IMR-90 (cell line): Measurements from ENCODE around the gene C11orf65. TPM values are rescaled to one million over a fixed set of nuclear protein-coding genes. Genes with fewer than 3 reads are reported as not detected.

ENCODE experiments used
- ATAC-seq: fragments of 200-7000 bp; cut with Tn5 transposase; 2 replicates; pipeline ENCODE4 v1.9.1; 2020; ENCODE audit warnings: low read depth, mild to moderate bottlenecking, moderate library complexity
- BruUV-seq: library from RNA; stranded (reverse); fragments of 400-500 nt; replicated peaks from 2 replicates; lab custom pipeline; 2021; lab: Mats Ljungman, UMichigan
- CTCF ChIA-PET: fragments of 300-600 bp; formaldehyde crosslinking; extraction: SDS; loops from one replicate; lab custom pipeline; 2021; ENCODE audit warnings: antibody characterized with exemption; lab: Yijun Ruan, JAX
- POLR2A ChIA-PET: fragments of 300-600 bp; sonication (Branson Sonifier 250); formaldehyde crosslinking; loops from one replicate; lab custom pipeline; 2022; ENCODE audit warnings: antibody characterized with exemption; ENCODE audit not compliant: unreplicated experiment; lab: Charles Lee
- DNase-seq: peaks from one replicate; pipeline ENCODE4 v3.0.0; 2013
- H2AFZ ChIP-seq: replicated peaks from 2 replicates; pipeline ENCODE3; 2013; ENCODE audit warnings: low read length, mild to moderate bottlenecking; ENCODE audit not compliant: poor library complexity
- H2AK5ac ChIP-seq: 2 replicates; pipeline ENCODE4 v1.6.1; 2013; ENCODE audit warnings: low read depth, low read length, inconsistent platforms
- H2AK9ac ChIP-seq: replicated peaks from 2 replicates; pipeline ENCODE3; 2013; ENCODE audit warnings: mild to moderate bottlenecking, low read depth, low read length, moderate library complexity; ENCODE audit not compliant: poor library complexity
- H2BK120ac ChIP-seq: 2 replicates; pipeline ENCODE4 v1.6.1; 2013; ENCODE audit warnings: low read depth, low read length, inconsistent platforms
- H2BK15ac ChIP-seq: 3 replicates; pipeline ENCODE4 v1.6.1; 2013; ENCODE audit warnings: low read depth, low read length, inconsistent platforms
- H2BK20ac ChIP-seq: 2 replicates; pipeline ENCODE4 v1.6.1; 2013; ENCODE audit warnings: low read depth, mild to moderate bottlenecking, inconsistent platforms, low read length, moderate library complexity
- H2BK5ac ChIP-seq: 2 replicates; pipeline ENCODE4 v1.6.1; 2013; ENCODE audit warnings: mild to moderate bottlenecking, low read depth, low read length, inconsistent platforms; ENCODE audit not compliant: poor library complexity, severe bottlenecking
- H3K14ac ChIP-seq: replicated peaks from 2 replicates; pipeline ENCODE4 v1.6.1; 2013; ENCODE audit warnings: low read depth, low read length, inconsistent platforms
- H3K18ac ChIP-seq: 2 replicates; pipeline ENCODE4 v1.6.1; 2013; ENCODE audit warnings: low read depth, low read length, control low read depth
- H3K23ac ChIP-seq: 2 replicates; pipeline ENCODE4 v1.6.1; 2013; ENCODE audit warnings: low read depth, low read length, inconsistent platforms
- H3K27ac ChIP-seq: 2 replicates; pipeline ENCODE4 v1.5.1; 2013; ENCODE audit warnings: mild to moderate bottlenecking, control low read depth, low read length; ENCODE audit not compliant: insufficient read depth
- H3K27me3 ChIP-seq: 2 replicates; pipeline ENCODE4 v1.6.1; 2013; ENCODE audit warnings: low read length; ENCODE audit not compliant: control insufficient read depth, insufficient read depth
- H3K36me3 ChIP-seq: 2 replicates; pipeline ENCODE4 v1.6.1; 2013; ENCODE audit warnings: low read length, mixed read lengths; ENCODE audit not compliant: control insufficient read depth, insufficient read depth
- H3K4ac ChIP-seq: 2 replicates; pipeline ENCODE4 v1.6.1; 2013; ENCODE audit warnings: low read depth, low read length, inconsistent platforms
- H3K4me1 ChIP-seq: 2 replicates; pipeline ENCODE4 v1.6.1; 2013; ENCODE audit warnings: low read length, mixed read lengths; ENCODE audit not compliant: control insufficient read depth, insufficient read depth
- H3K4me2 ChIP-seq: 2 replicates; pipeline ENCODE4 v1.6.1; 2013; ENCODE audit warnings: low read depth, mild to moderate bottlenecking, control low read depth, low read length, moderate library complexity
- H3K4me3 ChIP-seq: 2 replicates; pipeline ENCODE4 v1.5.1; 2013; ENCODE audit warnings: low read depth, mild to moderate bottlenecking, control low read depth, low read length, moderate library complexity; ENCODE audit not compliant: insufficient read depth
- H3K56ac ChIP-seq: 2 replicates; pipeline ENCODE4 v1.6.1; 2013; ENCODE audit warnings: low read length, inconsistent platforms; ENCODE audit not compliant: insufficient read depth; ENCODE audit errors: extremely low read depth
- H3K79me1 ChIP-seq, 2 experiments: 2 replicates each; pipeline ENCODE4 v1.6.1; 2013; ENCODE audit warnings: low read length in 2 of 2, inconsistent platforms in 1 of 2, low read depth in 1 of 2
- H3K9ac ChIP-seq: 2 replicates; pipeline ENCODE4 v1.6.1; 2013; ENCODE audit warnings: low read depth, low read length, control low read depth
- H3K9me1 ChIP-seq: 2 replicates; pipeline ENCODE4 v1.6.1; 2013; ENCODE audit warnings: low read length, inconsistent platforms; ENCODE audit not compliant: insufficient read depth
- H3K9me3 ChIP-seq: 2 replicates; pipeline ENCODE4 v1.6.1; 2013; ENCODE audit warnings: low read length; ENCODE audit not compliant: control insufficient read depth, insufficient read depth
- H4K20me1 ChIP-seq: 2 replicates; pipeline ENCODE4 v1.6.1; 2013; ENCODE audit warnings: low read length, inconsistent platforms; ENCODE audit not compliant: insufficient read depth
- H4K5ac ChIP-seq: 2 replicates; pipeline ENCODE4 v1.6.1; 2013; ENCODE audit warnings: mild to moderate bottlenecking, low read depth, low read length, control low read depth
- H4K8ac ChIP-seq, 2 experiments: 2 replicates each; pipeline ENCODE4 v1.6.1; 2013; ENCODE audit warnings: low read depth in 2 of 2, low read length in 2 of 2, control low read depth in 1 of 2, inconsistent platforms in 1 of 2
- H4K91ac ChIP-seq: 2 replicates; pipeline ENCODE4 v1.6.1; 2013; ENCODE audit warnings: low read depth, low read length, inconsistent platforms; ENCODE audit not compliant: insufficient read depth
- CEBPB ChIP-seq: IDR thresholded peaks from 2 replicates; pipeline ENCODE4 v1.6.1; 2012; ENCODE audit warnings: low read depth, low read length, improper control_type of control experiment
- FOS ChIP-seq: fragments of 150-350 bp; IDR thresholded peaks from 2 replicates; pipeline ENCODE4 v1.6.1; 2016; ENCODE audit warnings: low read depth, low read length
- MAFK ChIP-seq: IDR thresholded peaks from 2 replicates; pipeline ENCODE4 v1.6.1; 2012; ENCODE audit warnings: low read depth, low read length, improper control_type of control experiment
- MAZ ChIP-seq: IDR thresholded peaks from 2 replicates; pipeline ENCODE4 v1.6.1; 2012; ENCODE audit warnings: low read depth, mild to moderate bottlenecking, low read length, improper control_type of control experiment, moderate library complexity, borderline replicate concordance
- MXI1 ChIP-seq: IDR thresholded peaks from 2 replicates; pipeline ENCODE4 v1.6.1; 2012; ENCODE audit warnings: low read depth, mild to moderate bottlenecking, low read length, moderate library complexity, borderline replicate concordance
- NFE2L2 ChIP-seq: fragments of 150-350 bp; IDR thresholded peaks from 2 replicates; pipeline ENCODE4 v1.6.1; 2016; ENCODE audit warnings: low read depth, mild to moderate bottlenecking, low read length
- POLR2A ChIP-seq: IDR thresholded peaks from 2 replicates; pipeline ENCODE4 v1.6.1; 2012; ENCODE audit warnings: mild to moderate bottlenecking, low read depth, low read length
- RCOR1 ChIP-seq: IDR thresholded peaks from 2 replicates; pipeline ENCODE4 v1.6.1; 2012; ENCODE audit warnings: mild to moderate bottlenecking, low read length, improper control_type of control experiment; ENCODE audit not compliant: insufficient replicate concordance
- RFX5 ChIP-seq: IDR thresholded peaks from 2 replicates; pipeline ENCODE4 v1.8.0; 2012; ENCODE audit warnings: low read depth, mild to moderate bottlenecking, low read length, moderate library complexity
- SMC3 ChIP-seq: fragments of 150-350 bp; IDR thresholded peaks from 2 replicates; pipeline ENCODE4 v1.6.1; 2016; ENCODE audit warnings: low read depth, mild to moderate bottlenecking, antibody characterized with exemption, low read length, moderate library complexity
- WGBS, 2 experiments: methylation state at CpG; one replicate each; pipeline versions ENCODE4 v1.1.5 to v1.1.7; 2013; ENCODE audit warnings: missing lambda C conversion rate in 2 of 2; ENCODE audit not compliant: insufficient read length in 1 of 2; ENCODE audit errors: extremely low coverage in 2 of 2; 5-methylcytosine and 5-hydroxymethylcytosine counted together
- dilution Hi-C: fragments of 300-500 bp; cut with HindIII; formaldehyde crosslinking; loops from one replicate; pipeline ENCODE4 v1.14.3; 2018; ENCODE audit warnings: low sequenced_read_pairs; ENCODE audit not compliant: unreplicated experiment
- in situ Hi-C: fragments of 300-500 bp; cut with MboI; formaldehyde crosslinking; loops from 3 replicates; pipeline ENCODE4 v1.14.3; 2019; ENCODE audit warnings: low sequenced_read_pairs, inconsistent platforms, mixed read lengths
- intact Hi-C: fragments of 100-400 bp; cut with micrococcal nuclease; formaldehyde crosslinking; loops from 2 replicates; pipeline ENCODE4 v1.10.0; 2022
- polyA plus RNA-seq, 3 experiments: library from polyadenylated mRNA; depleted of rRNA; stranded (reverse); fragments of >200 nt; gene quantifications; 2 replicates each; pipeline ENCODE4 v1.2.3, GENCODE V29; 2012; ENCODE audit warnings: low replicate concordance in 1 of 3
- total RNA-seq: library from RNA; depleted of rRNA; stranded (reverse); fragments of >200 nt; gene quantifications from 2 replicates; pipeline ENCODE4 v1.2.3, GENCODE V29; 2012
- TF ChIP-seq, protein P1 (sequence below): fragments of 150-350 bp; IDR thresholded peaks from 2 replicates; pipeline ENCODE4 v1.6.1; 2016; ENCODE audit warnings: low read depth, mild to moderate bottlenecking, low read length, moderate library complexity, borderline replicate concordance
- TF ChIP-seq, protein P2 (sequence below): fragments of 150-350 bp; IDR thresholded peaks from 2 replicates; pipeline ENCODE4 v1.6.1; 2017; ENCODE audit warnings: mild to moderate bottlenecking, antibody characterized with exemption, low read length, low read depth
- TF ChIP-seq, protein P3 (sequence below): conservative IDR thresholded peaks from 2 replicates; pipeline ENCODE4 v1.5.1; 2012; ENCODE audit warnings: mild to moderate bottlenecking, low read depth, low read length, improper control_type of control experiment

C11orf65 gene
- total and polyA plus RNA-seq, 2 of the 4 experiments (the other 2 are of a cell fraction): 0.12 to 0.18 TPM

GRCh38 chr11:108497317-108498045 lies 30.2 kb upstream of the C11orf65 start:
- Histone ChIP-seq H4K5ac (peak overlapping the region; percentile 83), H3K14ac (peak overlapping the region; percentile 78), H3K4me1 (peaks cover 3% of the 10 kb centered on the region), H3K18ac (peak overlapping the region; percentile 89), H2BK5ac (peak overlapping the region; percentile 92), H3K4me2 (peak overlapping the region; percentile 85), H3K23ac (peak overlapping the region; percentile 68), H3K79me1 (peaks cover 20 to 37% of the 10 kb centered on the region in 2 experiments), H3K4ac (peak overlapping the region; percentile 92), H3K9ac (peak overlapping the region; percentile 91), H4K8ac (peak overlapping the region; percentile 34 to 90), H2BK15ac (peak overlapping the region; percentile 62; the same call in 2 of the 3 replicates), H2AFZ (peak overlapping the region; percentile 98), H2BK120ac (peak overlapping the region; percentile 83), H4K20me1 (no peaks in the 10 kb centered on the region), H3K9me1 (peaks cover 8% of the 10 kb centered on the region; the same call in 1 of the 2 replicates), H3K27me3 (no peaks in the 10 kb centered on the region), H3K56ac (peak overlapping the region; percentile 92), H4K91ac (peak overlapping the region; percentile 87), H3K9me3 (no peaks in the 10 kb centered on the region), H2AK5ac (peak overlapping the region; percentile 58), H3K36me3 (no peaks in the 10 kb centered on the region; the same call in 1 of the 2 replicates), H2AK9ac (peak overlapping the region; percentile 92), H3K27ac (peak overlapping the region; percentile 89), H3K4me3 (peak overlapping the region; percentile 54), H2BK20ac (peak overlapping the region; percentile 42)
- ATAC-seq (peak; percentile 89), DNase-seq (peak; percentile 100)
- CTCF ChIA-PET: interaction anchor here (0.6 to 1.2 kb wide), 3 partner anchors 9 to 91 kb away, joined by 3 to 5 read pairs (median 3); no protein-coding TSS in a partner anchor
- POLR2A ChIA-PET: interaction anchor here (0.6 kb wide), 1 partner anchor 61 kb away, joined by 8 read pairs; no protein-coding TSS in a partner anchor
- in situ Hi-C loops (no loop called here), intact Hi-C loops (loop anchor here (2.0 kb wide), 2 partner anchors 151 to 275 kb away; partner anchors contain the start of genes ATM and NPAT), dilution Hi-C loops (no loop called here)
- BruUV-seq: no TSS peak
- WGBS, 2 experiments: 1% methylated on average over 14 of the region's 30 CpGs; no CpG with 5 or more reads in 1 of the 2 experiments
- TF ChIP-seq NFE2L2 (no peak), MAZ (no peak), FOS (peak; percentile 100), RCOR1 (no peak), POLR2A (peak; percentile 71), MXI1 (0 out of 2 replicates have a peak, but pooled peaks have one; percentile 35), MAFK (no peak), CEBPB (peak; percentile 88), RFX5 (no peak), SMC3 (no peak)
- TF ChIP-seq, protein P1, sequence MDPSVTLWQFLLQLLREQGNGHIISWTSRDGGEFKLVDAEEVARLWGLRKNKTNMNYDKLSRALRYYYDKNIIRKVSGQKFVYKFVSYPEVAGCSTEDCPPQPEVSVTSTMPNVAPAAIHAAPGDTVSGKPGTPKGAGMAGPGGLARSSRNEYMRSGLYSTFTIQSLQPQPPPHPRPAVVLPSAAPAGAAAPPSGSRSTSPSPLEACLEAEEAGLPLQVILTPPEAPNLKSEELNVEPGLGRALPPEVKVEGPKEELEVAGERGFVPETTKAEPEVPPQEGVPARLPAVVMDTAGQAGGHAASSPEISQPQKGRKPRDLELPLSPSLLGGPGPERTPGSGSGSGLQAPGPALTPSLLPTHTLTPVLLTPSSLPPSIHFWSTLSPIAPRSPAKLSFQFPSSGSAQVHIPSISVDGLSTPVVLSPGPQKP: no peak
- TF ChIP-seq, protein P2, sequence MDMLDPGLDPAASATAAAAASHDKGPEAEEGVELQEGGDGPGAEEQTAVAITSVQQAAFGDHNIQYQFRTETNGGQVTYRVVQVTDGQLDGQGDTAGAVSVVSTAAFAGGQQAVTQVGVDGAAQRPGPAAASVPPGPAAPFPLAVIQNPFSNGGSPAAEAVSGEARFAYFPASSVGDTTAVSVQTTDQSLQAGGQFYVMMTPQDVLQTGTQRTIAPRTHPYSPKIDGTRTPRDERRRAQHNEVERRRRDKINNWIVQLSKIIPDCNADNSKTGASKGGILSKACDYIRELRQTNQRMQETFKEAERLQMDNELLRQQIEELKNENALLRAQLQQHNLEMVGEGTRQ: no peak
- TF ChIP-seq, protein P3, sequence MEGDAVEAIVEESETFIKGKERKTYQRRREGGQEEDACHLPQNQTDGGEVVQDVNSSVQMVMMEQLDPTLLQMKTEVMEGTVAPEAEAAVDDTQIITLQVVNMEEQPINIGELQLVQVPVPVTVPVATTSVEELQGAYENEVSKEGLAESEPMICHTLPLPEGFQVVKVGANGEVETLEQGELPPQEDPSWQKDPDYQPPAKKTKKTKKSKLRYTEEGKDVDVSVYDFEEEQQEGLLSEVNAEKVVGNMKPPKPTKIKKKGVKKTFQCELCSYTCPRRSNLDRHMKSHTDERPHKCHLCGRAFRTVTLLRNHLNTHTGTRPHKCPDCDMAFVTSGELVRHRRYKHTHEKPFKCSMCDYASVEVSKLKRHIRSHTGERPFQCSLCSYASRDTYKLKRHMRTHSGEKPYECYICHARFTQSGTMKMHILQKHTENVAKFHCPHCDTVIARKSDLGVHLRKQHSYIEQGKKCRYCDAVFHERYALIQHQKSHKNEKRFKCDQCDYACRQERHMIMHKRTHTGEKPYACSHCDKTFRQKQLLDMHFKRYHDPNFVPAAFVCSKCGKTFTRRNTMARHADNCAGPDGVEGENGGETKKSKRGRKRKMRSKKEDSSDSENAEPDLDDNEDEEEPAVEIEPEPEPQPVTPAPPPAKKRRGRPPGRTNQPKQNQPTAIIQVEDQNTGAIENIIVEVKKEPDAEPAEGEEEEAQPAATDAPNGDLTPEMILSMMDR: no peak
